PC-3 (cell line): ENCODE results near the gene GSTA2.

ENCODE experiments used
- CTCF ChIP-seq: fragments of 300-600 bp; sonication (generic); conservative IDR thresholded peaks from 2 replicates; pipeline ENCODE4 v1.5.1; 2017; ENCODE audit warnings: antibody characterized with exemption, low read depth, mild to moderate bottlenecking, low read length
- EZH2 ChIP-seq: fragments of 300-600 bp; sonication (generic); IDR thresholded peaks from one replicate; pipeline ENCODE4 v1.6.1; 2017; ENCODE audit warnings: antibody characterized with exemption, mild to moderate bottlenecking, low read length; ENCODE audit not compliant: unreplicated experiment

- TF ChIP-seq CTCF (no peak), EZH2 (no peak)
Measured at GRCh38 chr6:52736145-52736544, 27.1 kb downstream of the GSTA2 start.
